Measurements from ENCODE around the gene SNF8.

Gene SNF8

GRCh38 chr17:48883171-48883570 is 61.5 kb downstream of the SNF8 start:
- Histone ChIP-seq H3K9ac (ENCODE audit: low read length) (no peak overlapping the region), H2AFZ (ENCODE audit: low read depth, low read length, severe bottlenecking) (no peak overlapping the region), H3K9me2 (replicated peaks; ENCODE audit: insufficient read depth, low read length) (no peaks in the 10 kb centered on the region), H3K27me3 (ENCODE audit: low read length) (no peaks in the 10 kb centered on the region), H4K20me1 (ENCODE audit: low read depth, low read length) (no peaks in the 10 kb centered on the region), H3K27ac (ENCODE audit: low read depth, low read length) (no peak overlapping the region), H3K4me3 (ENCODE audit: insufficient read depth, low read length, poor library complexity, severe bottlenecking) (no peak overlapping the region), H3K4me2 (ENCODE audit: low read depth, low read length, poor library complexity, severe bottlenecking) (no peak overlapping the region), H3K9me3 (ENCODE audit: insufficient read depth, low read length) (no peaks in the 10 kb centered on the region), H3F3A (ENCODE audit: insufficient read depth) (no peaks in the 10 kb centered on the region), H3K79me2 (ENCODE audit: insufficient read depth, low read length) (no peaks in the 10 kb centered on the region), H3K36me3 (ENCODE audit: low read length) (no peaks in the 10 kb centered on the region)
- TF ChIP-seq EZH2phosphoT487 (conservative IDR thresholded peaks at IDR 0.05; ENCODE audit: low read length) (no peak), CTCF (IDR thresholded peaks at IDR 0.05; ENCODE audit: insufficient read depth, low read length, poor library complexity, severe bottlenecking) (no peak)

- TF ChIP-seq EZH2phosphoT487 (conservative IDR thresholded peaks at IDR 0.05; ENCODE audit: low read length) (no peak), CTCF (IDR thresholded peaks at IDR 0.05; ENCODE audit: insufficient read depth, low read length, poor library complexity, severe bottlenecking) (no peak)
- Histone ChIP-seq H4K20me1 (ENCODE audit: low read depth, low read length) (no peaks in the 10 kb centered on the region), H3K4me3 (ENCODE audit: insufficient read depth, low read length, poor library complexity, severe bottlenecking) (no peak overlapping the region), H3K9me3 (ENCODE audit: insufficient read depth, low read length) (no peaks in the 10 kb centered on the region), H3K27me3 (ENCODE audit: low read length) (no peaks in the 10 kb centered on the region), H3F3A (ENCODE audit: insufficient read depth) (no peaks in the 10 kb centered on the region), H2AFZ (ENCODE audit: low read depth, low read length, severe bottlenecking) (no peak overlapping the region), H3K4me2 (ENCODE audit: low read depth, low read length, poor library complexity, severe bottlenecking) (no peak overlapping the region), H3K9ac (ENCODE audit: low read length) (no peak overlapping the region), H3K9me2 (replicated peaks; ENCODE audit: insufficient read depth, low read length) (no peaks in the 10 kb centered on the region), H3K36me3 (ENCODE audit: low read length) (no peaks in the 10 kb centered on the region), H3K27ac (ENCODE audit: low read depth, low read length) (no peak overlapping the region), H3K79me2 (ENCODE audit: insufficient read depth, low read length) (no peaks in the 10 kb centered on the region)
Measured at GRCh38 chr17:48882272-48882671, 62.4 kb downstream of the SNF8 start.
